ENCODE measurements around the gene WSCD1.

Gene WSCD1

DNA sequence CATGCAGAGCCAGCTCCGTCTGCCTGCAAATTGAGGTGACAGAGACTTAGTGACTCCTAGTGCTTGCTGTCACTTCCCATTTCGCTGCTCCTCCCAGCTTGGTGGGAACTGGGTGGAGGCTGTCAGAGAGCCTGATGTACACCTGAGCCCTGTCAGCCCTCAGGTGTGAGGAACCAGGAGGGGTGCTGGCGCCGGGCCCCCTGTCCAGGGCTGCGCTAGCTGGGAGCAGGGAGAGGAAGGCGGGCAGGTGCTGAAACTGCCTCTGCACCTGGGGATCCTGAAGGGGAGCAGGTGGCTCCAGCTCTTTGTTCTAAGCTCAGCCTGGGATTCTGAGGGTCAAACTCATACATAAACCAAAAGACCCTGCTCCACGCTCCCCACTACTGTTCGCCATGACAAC lies 10.8 kb upstream of the WSCD1 start:
- no peak for DNase-seq (ENCODE audit: low spot score)

GRCh38 chr17:6061290-6061689 lies 8.9 kb upstream of the WSCD1 start:
- DNase-seq (ENCODE audit: low spot score): no peak

DNA sequence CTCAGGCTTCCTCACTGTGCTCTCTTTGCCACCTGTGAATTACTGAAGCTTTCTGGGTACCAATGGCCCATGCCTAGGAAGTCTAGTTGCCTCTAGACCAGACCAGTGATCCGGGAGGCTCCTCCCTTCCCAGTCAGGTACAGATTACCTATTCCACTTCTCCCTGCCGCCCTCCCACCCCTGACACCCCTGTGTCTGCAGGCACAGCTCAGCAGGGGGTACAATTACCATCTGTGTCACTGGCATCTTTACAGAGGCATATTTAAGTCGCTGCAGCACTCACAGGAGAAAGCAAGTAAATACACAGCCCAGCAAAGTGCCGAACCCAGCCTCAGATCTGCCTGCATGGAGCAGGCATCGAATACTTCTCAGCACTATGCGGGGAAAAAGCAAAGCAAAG lies 5.3 kb upstream of the WSCD1 start:
- DNase-seq (ENCODE audit: low spot score): no peak

- no peak for DNase-seq (ENCODE audit: low spot score)
Observed at GRCh38 chr17:6065351-6065750, 4.8 kb upstream of the WSCD1 start.

- DNase-seq (ENCODE audit: low spot score): no peak
Observed at GRCh38 chr17:6066183-6066948, 3.8 kb upstream of the WSCD1 start.

DNA sequence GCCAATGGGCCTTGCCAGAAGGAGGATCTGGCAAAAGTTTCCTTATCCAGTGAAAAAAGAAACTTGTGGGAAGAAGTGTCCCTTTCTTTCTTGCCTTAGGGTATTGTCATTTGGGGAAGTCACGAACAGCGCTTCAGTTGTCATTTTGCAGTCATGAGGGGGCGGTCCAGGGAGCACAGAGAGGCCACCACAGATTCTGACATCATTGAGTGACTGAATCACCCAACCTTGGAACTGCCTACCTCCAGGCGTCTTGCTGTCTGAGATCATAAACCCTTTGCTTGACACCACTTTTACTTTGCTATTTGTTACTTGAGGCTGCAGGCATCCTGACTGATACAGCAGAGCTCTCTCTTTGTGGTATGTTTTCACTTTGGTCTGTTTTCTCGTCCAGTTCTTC lies 3.1 kb upstream of the WSCD1 start:
- DNase-seq (ENCODE audit: low spot score): no peak

GRCh38 chr17:6070430-6070912 lies 292 bp downstream of the WSCD1 start:
- no peak for DNase-seq (ENCODE audit: low spot score)

GRCh38 chr17:6070913-6071511 lies 833 bp downstream of the WSCD1 start:
- DNase-seq (ENCODE audit: low spot score): no peak

- DNase-seq (ENCODE audit: low spot score): no peak
Observed at GRCh38 chr17:6071528-6072065, 1.4 kb downstream of the WSCD1 start.

- DNase-seq (ENCODE audit: low spot score): no peak
Observed at GRCh38 chr17:6072157-6072556, 2.0 kb downstream of the WSCD1 start.

DNA sequence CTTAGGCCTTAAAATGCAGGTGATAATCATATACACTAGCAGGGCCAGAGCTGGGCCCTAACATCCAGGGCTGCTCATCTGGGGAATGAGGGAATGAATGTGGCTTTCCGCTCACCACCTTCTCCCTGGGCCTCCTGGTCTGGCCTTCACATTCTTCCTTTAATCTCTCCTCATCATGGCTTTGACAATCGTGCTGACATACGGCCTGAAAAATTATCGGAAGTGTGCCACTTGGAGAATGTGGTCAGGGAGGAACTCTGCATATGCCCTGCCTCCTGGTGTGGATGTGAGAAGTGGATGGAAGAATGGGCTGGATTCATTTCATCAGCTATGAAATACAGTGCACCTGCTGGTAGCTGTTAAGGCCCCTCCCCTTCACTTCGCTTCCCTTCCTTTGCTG lies 2.4 kb downstream of the WSCD1 start:
- DNase-seq (ENCODE audit: low spot score): no peak

- no peak for DNase-seq (ENCODE audit: low spot score)
Observed at GRCh38 chr17:6073620-6074019, 3.4 kb downstream of the WSCD1 start.

DNA sequence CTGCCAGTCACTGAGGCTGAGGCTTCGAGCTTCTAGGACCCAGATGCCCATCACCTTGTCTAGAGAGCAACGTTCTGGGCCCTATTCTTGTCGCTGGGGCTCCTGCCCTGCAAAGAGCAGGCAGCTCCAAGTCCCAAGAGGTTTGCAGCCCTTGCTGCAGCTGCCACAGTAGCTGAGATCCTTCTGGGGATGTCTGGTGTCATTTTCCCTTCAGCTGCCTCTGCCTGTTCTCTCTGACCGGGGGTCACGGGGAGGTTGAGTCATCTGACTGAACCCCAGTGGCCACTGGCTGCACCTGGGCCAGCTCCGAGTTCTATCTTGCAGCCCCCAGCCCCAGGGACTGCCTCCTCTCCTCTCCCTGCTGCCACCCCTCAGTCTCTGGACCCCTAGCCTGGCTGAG lies 4.9 kb downstream of the WSCD1 start:
- no peak for DNase-seq (ENCODE audit: low spot score)

GRCh38 chr17:6075845-6076244 lies 5.7 kb downstream of the WSCD1 start:
- no peak for DNase-seq (ENCODE audit: low spot score)

DNA sequence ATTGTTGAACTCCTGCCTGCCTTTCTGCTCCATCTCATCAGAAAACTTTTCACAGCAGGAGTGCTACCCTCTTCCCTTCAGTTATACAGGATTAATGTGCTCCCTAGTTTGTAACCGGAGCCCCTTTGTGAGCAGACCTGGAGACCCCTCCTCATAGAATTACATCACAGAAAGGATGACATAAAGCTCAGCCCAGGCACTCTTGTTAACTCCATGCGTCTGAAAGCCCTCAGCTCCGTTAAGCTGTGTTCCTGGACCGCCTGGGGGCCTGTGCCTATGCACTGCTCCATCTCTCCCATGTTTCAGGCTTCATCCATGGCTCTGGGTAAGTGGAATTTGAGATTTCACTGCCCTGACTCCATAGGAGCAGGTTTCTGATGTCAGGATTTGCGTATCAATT lies 7.6 kb downstream of the WSCD1 start:
- DNase-seq (ENCODE audit: low spot score): no peak

- DNase-seq (ENCODE audit: low spot score): no peak
Observed at GRCh38 chr17:6078458-6078871, 8.3 kb downstream of the WSCD1 start.

DNA sequence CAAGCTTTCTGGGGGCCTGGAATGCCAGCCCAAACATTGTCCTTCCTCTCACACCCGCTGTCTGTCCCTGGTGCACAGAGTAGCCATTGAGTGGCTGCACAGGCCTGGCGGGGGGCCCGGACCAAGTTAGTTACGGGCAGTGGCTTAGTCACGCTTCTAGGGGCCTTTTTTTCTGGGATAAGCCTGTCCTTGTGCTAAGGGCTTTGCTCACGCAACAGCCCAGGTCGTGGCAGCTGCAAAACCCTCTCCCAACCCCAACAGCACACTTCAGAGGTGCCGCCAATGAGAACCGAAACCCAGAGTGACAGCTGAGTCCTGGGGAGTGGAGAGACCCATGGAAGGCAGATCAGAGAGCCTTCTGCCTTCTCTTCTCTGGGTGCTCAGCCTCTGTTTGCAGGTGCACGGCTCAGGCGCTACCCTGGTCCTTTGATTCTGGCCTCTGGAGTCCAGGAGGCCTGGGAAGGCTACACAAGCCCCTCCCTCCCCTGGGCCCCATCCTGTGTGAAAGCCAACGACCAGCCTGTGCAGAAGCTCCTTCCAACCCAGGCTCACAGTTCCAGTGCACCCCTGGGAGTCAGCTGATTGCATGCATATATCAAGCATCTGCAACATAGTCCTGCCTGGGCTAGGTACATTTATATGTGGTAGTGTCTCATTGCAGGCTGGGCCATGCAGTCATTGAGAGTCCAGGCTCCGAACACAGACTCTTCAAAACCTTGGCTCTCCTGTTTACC lies 9.1 kb downstream of the WSCD1 start:
- no peak for DNase-seq (ENCODE audit: low spot score)

DNA sequence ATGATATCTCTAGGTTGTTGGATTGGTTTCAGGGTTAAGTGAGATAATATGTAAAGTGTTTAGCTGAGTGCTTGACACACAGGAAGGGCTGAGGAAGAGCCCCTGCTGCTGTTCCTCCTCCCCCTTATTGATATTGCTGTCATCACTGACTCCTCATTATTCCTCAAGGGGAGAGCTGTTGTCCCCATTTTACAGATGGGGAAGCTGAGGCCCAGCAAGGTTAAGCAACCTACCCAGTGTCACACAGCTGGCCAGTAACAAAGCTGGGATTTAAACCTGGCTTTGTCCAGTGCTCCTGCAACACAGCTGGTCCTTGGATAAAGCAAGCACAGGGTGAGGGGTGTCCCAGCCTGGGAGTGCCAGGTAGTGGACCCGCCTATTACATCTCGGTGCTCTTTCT lies 9.8 kb downstream of the WSCD1 start:
- DNase-seq (ENCODE audit: low spot score): no peak

GRCh38 chr17:6080711-6081430 lies 10.7 kb downstream of the WSCD1 start:
- no peak for DNase-seq (ENCODE audit: low spot score)

GRCh38 chr17:6082335-6082734 lies 12.2 kb downstream of the WSCD1 start:
- DNase-seq (ENCODE audit: low spot score): no peak

- no peak for DNase-seq (ENCODE audit: low spot score)
Observed at GRCh38 chr17:6084311-6085161, 14.4 kb downstream of the WSCD1 start.
